HG02571 (cell line): ENCODE results near the gene DDX54.
A peak's percentile ranks its signal among the peaks of the same experiment; 100 is the strongest.
"Not testable (repeated sequence)": the region's sequence is repeated elsewhere in the genome, so short reads cannot be mapped to it uniquely, and the experiment has no call there.

Source experiments
- ATAC-seq: cut with Tn5 transposase; IDR thresholded peaks from one replicate; pipeline ENCODE4 v1.9.1; 2021; ENCODE audit warnings: mild to moderate bottlenecking, moderate library complexity; ENCODE audit not compliant: unreplicated experiment

The DDX54 gene

DNA sequence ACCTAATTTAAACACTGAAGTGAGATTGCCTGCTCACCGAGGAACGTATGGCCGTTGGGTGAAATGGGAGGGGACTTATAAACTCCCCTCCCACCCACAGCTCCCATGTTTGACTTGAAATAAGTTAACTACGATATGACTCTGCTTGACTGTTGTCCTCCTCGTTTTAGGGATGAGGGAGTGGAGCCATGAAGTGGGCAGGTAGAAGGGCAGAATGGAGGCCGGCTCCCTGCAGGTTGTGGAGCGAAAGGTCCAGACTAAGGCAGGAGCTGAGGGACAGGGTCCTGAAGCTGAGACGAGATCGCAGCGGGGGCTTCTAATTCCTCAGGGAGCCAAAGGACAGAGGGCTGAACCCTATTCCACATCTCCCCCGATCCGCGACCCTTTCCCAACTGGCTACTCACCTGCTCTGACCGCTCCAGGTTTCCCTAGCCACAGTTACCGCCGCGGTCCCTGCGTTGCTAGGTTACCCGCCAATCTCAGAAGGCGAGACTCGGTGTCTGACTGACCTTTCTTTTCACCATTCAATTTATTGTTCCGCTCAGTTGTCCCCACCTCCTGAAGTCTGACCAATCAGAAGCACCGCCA lies 35.4 kb upstream of the DDX54 start:
- no peak for ATAC-seq

DNA sequence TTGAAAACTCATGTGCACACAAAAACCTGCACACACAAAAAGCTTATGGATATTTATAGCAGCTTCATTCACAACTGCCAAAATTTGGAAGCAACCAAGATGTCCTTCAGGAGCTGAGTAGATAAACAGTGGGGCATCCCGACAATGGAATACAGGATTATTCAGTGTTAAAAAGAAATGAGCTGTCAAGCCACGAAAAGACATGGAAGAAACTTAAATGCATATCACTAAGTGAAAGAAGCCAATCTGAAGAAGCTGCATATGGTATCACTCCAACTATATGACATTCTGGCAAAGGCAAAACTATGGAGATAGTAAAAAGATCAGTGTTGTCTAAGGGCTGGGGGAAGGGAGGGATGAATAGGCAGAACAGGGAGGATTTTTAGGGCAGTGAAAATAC lies 30.7 kb upstream of the DDX54 start:
- no peak for ATAC-seq

DNA sequence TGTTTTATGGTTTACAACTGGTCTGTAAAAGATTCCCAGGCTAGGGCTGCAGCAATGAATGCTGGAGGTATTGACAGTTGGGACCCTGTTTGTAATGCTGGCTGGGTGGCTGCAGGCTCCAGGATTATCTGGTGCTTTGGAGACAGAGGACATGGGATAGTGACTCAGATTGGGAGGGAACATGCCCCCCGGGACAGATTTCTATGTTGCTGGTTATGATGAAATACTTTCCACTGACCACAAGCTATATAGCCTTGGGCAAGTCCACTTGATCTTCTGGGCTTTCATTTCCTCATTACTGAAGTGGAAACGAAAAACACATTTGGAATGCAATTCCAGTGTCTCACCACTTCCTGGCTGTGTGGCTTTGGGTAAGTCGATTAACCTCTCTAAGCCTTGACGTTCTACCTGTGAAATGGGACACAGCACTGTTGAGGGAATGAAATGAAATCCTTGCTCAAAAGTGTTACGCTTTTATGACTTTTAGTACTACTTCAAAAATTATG lies 29.7 kb upstream of the DDX54 start:
- ATAC-seq = no peak

GRCh38 chr12:113211160-113211559 lies 25.9 kb upstream of the DDX54 start:
- ATAC-seq = no peak

DNA sequence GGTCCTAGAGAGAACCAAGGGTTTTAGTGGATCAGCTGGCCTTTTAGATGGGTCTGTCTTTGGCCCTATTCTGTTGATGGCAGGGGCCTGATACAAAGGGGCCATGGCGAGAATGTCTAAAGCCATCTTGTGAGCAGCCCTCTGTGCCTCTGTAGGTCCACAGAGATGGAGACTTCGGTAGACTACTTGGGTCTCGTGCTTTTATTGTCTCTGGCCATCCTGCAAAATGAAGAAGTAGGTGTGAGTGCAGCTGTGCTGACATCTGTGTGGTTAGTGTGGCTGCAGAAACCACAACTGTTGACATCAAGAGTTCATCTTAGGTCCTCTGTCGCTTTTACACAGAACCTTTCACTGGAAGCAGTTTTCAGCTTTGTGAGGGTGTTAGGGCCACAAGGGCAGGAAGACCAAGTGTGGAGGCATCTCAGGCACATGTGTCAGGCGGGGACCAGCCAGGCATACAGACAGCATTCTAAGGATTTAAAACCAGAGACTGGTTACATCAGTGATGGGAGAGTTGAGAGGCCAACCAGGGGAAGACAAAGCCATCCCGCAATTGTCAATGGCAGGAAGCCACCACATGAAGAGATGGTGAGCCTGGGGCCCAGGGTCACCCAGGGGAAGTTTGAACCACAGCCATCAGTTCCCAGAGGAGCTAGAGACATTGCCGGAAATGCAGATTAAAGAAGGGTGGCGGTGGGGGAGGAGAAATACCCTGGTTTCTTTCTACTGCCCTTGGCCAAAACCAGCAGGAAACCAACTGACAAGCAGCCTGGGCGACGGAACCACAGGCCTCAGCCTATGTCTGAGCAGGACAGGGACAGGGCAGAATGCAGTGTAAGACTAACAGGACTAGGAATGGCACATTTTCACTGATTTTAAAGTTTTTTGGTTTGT lies 23.0 kb upstream of the DDX54 start:
- ATAC-seq = peak; percentile 79

DNA sequence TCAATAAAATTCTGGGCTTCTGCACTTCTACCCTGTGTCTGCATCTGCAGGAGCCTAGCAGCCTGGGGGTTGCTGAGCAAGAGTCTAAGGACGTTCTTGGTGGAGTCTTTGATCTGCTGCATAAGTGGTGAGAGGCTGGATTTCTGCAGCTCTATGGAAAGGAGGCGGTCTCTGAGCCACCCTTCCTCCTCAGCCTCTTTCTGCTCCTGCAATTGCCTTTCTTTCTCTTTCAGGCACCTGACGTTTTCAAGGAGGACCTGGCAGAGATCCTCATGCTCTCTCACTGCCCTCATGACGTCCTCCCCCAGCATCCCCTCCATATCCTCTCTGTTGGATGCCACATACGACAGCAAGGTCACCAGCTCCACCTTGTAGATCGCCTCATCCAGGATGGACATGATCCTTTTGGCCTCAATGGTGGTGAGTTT lies 22.3 kb upstream of the DDX54 start:
- ATAC-seq = no peak

DNA sequence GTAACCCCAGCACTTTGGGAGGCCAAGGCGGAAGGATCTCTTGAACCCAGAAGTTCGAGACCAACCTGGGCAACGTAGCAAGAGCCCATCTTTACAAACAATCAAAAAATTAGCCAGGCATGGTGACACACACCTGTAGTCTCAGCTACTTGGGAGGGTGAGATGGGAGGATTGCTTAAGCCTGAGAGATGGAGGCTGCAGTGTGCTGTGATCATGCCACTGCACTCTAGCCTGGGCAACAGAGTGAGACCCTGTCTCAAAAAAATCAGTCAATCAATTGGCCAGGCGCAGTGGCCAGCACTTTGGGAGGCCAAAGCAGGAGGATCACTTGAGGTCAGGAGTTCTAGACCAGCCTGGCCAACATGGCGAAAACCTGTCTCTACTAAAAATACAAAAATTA lies 21.5 kb upstream of the DDX54 start:
- ATAC-seq = not testable (repeated sequence)

DNA sequence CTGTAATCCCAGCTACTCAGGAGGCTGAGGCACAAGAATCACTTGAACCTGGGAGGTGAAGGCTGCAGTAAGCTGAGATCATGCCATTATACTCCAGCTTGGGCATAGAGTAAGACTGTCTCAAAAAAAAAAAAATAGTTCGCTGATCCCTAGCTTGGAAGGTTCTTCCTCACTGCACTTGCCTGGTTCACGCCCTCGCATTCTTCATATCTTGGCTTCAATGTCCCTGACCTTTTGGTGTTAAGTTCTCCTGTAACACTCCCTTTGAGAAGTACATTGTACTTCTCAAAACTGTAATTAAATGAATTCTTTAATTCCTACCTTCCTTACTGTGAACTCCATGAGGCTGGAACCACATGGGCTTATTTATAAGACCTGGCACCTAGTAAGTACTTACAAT lies 19.5 kb upstream of the DDX54 start:
- no peak for ATAC-seq

- ATAC-seq = no peak
Measured at GRCh38 chr12:113203852-113204760, 18.8 kb upstream of the DDX54 start.

GRCh38 chr12:113202300-113203075 lies 17.2 kb upstream of the DDX54 start:
- no peak for ATAC-seq

- no peak for ATAC-seq
Measured at GRCh38 chr12:113201187-113202177, 16.2 kb upstream of the DDX54 start.

- ATAC-seq = no peak
Measured at GRCh38 chr12:113200021-113200797, 14.9 kb upstream of the DDX54 start.

DNA sequence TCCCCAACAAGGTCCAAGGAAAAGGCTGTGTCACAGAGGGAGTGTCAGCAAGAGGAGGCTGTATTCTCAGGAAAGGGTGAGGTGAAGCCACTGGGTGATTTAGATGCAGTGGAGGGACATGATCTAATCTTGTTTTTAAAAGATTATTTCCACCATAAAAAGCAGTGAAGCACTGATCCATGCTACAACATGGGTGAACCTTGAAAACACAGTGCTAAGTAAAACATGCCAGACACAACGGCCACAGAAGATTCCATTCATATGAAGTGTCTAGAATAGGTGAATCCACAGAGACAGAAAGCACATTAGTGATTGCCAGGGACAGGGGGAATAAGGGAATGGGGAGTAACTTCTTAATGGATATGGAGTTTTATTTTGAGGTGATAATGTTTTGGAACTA lies 13.0 kb upstream of the DDX54 start:
- no peak for ATAC-seq

DNA sequence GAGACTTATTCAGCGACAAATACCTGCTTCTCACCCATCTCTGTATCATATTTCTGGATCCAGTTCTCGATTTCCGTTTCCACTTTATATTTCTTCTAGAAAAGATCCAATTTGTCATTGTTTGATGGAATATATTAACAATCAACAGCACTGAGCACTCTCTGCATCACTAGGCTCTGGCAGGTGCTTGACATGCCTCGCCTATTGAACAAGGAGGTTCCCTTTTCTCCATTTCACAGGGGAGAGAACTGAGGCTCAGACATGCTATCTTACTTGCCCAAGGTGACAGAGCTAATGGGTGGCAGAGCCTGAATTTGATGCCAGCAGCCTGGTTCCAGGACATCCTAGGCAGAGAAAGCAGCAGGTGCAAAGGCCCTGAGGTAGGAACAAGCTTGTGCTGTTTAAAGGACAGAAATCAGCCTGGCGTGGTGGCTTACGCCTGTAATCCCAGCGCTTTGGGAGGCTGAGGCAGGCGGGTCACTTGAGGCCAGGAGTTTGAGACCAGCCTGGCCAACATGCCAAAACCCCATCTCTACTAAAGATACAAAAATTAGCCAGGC lies 12.3 kb upstream of the DDX54 start:
- ATAC-seq = no peak

DNA sequence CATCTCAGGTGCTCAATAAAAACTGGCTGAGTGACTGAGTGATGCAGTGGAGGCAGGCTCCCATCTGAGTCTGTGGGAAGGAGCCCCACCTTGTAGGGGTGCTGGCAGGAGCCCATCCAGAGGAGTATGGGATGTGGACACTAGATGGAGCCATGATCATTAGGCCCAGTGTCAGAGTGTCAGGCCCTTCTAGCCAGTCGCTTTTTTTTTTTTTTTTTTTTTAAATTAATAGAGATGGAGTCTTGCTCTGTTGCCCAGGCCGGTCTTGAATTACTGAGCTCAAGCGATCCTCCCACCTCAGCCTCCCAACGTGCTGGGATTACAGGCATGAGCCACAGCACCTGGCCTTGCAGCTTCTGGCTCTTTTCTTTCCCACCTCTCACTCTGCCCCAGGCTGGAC lies 11.7 kb upstream of the DDX54 start:
- ATAC-seq = peak; percentile 70

DNA sequence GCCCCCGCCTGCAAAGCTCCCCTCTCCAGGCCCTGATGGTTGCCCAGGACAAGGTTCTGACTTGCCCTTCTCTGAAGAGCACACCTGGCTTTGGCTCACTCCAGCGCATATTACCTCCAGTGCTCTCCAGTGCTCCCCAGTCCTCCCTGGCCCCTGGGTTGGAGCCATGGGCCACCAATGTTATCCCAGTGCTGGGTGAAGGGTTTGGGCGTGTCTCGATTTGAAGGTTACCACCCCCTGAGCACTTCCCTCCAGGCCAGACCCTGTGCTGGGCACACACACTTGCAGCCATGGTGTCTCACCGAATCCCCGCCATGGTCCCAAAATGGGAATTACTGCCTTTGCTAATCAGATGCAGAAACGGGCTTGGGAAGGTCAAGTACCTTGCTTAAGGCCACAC lies 11.3 kb upstream of the DDX54 start:
- no peak for ATAC-seq

DNA sequence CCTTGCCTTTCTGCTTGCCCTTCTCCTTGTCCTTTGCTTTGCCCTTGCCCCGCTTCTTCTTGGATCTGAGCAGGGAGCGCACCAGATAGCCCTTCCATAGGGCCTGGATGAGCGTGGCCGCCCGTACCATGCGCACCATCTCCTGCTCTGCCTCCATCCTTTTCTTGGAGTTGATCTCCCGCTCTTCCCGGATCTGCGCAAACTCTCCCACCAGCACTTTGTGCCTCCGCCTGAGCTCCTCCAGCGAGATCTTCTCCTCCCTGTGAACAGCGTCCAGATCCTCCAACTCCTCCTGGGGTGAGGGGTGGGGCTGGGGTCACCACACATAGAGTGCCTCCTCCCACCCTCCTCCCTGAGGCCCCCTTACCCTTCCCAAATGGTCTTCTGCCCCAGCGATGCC lies 10.3 kb upstream of the DDX54 start:
- no peak for ATAC-seq

- no peak for ATAC-seq
Measured at GRCh38 chr12:113194971-113195391, 9.7 kb upstream of the DDX54 start.
